NCI-H82 (cell line): ENCODE data around the gene TNPO1.
A peak's percentile ranks its signal among the peaks of the same experiment; 100 is the strongest.
"Not testable (repeated sequence)": the region's sequence is repeated elsewhere in the genome, so short reads cannot be mapped to it uniquely, and the experiment has no call there.

Experiments
- DNase-seq: peaks from one replicate; lab custom pipeline; 2025; lab: John Stamatoyannopoulos, UW

Gene TNPO1

DNA sequence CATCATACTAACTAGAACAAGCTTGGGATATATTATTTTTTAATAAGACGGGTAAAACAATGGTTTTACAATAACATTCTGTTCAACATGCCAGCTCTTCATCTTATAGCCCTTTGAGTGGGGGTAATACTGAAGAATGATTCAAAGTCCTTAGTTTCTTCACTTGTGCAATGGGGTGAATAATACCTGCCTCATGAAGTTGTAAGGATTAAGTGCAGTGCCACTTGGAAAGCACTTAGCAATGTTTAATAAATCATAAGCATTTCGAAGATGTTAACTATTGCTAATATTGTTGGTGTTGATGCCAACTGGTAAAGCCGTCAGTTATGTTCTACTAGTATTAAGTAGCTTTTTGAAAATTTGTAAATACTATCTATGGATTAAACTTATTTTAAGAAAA is 38.0 kb downstream of the TNPO1 start:
- DNase-seq, result no peak

DNA sequence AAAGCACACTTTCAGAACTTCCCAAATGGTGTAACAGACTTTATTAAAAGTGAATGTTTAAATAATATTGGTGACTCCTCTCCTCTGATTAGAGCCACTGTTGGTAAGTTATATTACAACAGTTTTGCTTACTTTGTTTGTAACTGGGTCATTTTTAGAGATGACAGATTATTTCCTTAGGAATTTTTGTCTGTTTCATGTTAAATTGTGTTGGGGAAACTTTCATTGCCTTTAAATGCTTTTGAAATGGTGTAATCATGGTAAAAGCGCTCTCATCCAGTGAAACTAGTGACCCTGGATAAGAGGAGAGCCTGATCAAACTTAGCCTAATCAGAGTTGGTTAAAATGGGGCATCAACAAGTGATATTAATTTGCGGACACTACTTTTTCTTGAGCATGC is 39.4 kb downstream of the TNPO1 start:
- no peak for DNase-seq

DNA sequence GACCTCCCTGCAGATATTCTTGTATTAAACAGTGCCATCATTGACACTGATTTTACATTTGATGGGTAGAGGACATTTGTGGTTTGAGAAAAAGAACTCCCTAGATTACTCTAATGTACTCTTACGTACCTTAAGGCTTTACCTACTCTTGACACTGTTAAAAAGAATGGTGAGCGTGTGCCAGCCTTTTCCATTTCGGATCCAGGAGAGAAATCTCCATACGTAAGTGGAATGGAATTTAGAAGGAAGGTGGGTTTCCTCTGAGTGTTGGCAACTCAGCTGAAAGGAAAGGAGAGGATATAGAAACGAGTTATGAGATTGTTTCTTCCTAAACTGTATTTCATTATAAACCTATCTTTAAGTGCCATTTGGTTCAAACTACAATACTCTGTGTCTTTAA is 40.9 kb downstream of the TNPO1 start:
- DNase-seq, result no peak

DNA sequence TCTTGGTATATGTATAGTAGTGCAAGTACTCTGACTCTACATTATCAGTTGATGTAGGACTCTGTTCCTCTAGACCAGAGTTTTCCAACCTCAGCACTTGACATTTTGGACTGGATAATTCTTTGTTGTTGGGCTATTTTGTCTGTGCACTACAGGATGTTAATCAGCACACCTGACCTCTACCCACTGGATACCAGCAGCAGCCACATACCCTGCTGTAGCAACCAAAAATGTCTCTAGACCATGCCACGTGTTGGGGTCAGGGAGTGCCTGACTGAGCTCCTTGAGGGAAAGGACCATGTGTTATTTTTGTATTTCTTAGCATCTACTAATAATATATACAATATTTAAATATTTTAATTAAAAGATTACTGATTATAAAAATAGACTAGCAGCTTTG is 42.7 kb downstream of the TNPO1 start:
- no peak for DNase-seq

DNA sequence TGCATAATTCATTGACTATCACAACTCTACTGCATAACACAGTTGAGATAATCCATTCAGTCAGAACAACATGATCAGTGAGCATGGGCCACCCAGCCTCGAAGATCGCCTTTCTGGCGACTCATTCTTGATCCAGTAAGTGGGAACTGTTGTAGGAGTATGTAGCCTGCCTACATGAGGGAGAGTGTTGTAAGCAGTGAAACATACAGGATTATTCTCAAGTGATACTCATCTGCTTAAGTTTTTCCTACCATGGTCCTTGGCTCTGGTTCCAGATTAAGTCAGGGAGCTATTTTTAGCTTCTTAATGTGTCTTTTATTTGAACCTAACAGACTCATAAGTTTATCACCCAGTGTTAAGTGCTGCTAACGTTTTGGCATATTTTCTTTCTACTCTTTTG is 44.0 kb downstream of the TNPO1 start:
- peak; percentile 28 for DNase-seq

GRCh38 chr5:72871366-72872024 is 55.0 kb downstream of the TNPO1 start:
- DNase-seq, result no peak

GRCh38 chr5:72878854-72879253 is 62.4 kb downstream of the TNPO1 start:
- DNase-seq, result no peak

DNA sequence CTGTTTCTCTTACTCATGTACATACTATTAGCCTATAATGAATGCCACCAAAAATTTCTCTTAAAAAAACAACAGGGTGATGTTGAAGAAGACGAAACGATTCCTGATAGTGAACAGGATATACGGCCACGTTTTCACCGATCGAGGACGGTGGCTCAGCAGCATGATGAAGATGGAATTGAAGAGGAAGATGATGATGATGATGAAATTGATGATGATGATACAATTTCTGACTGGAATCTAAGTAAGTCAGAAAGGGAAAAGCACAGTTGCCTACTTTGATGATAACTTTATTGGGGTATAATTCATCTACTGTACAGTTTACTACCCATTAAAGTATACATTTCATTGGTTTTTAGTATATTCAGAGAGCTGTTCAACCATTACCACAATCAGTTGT is 66.5 kb downstream of the TNPO1 start:
- no peak for DNase-seq

- no peak for DNase-seq
Observed at GRCh38 chr5:72883850-72884249, 67.4 kb downstream of the TNPO1 start.

- DNase-seq, result no peak
Observed at GRCh38 chr5:72884892-72885291, 68.4 kb downstream of the TNPO1 start.

GRCh38 chr5:72885824-72886223 is 69.4 kb downstream of the TNPO1 start:
- peak; percentile 41 for DNase-seq

GRCh38 chr5:72888595-72888994 is 72.1 kb downstream of the TNPO1 start:
- no peak for DNase-seq

DNA sequence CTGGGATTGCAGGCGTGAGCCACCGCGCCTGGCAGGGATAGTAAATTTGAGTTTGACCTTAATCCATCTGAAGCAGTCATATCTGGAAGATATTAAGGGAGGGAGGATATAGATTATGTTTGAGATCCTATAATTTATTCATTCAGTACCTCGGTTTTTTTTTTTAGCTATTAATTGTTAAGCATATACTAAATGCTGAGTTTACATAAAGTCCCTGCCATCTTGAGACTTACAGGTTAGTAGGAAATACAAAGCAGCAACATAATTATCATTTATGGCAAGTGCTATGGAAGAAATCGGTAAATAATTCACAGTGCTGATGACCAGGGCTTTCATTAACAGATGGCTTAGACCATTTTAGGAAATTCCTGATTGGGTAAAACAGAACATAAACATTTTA is 72.9 kb downstream of the TNPO1 start:
- DNase-seq, result no peak

- no peak for DNase-seq
Observed at GRCh38 chr5:72892846-72893245, 76.4 kb downstream of the TNPO1 start.

GRCh38 chr5:72895758-72896157 is 79.3 kb downstream of the TNPO1 start:
- no peak for DNase-seq

GRCh38 chr5:72906806-72907205 is 90.3 kb downstream of the TNPO1 start:
- DNase-seq, result no peak

DNA sequence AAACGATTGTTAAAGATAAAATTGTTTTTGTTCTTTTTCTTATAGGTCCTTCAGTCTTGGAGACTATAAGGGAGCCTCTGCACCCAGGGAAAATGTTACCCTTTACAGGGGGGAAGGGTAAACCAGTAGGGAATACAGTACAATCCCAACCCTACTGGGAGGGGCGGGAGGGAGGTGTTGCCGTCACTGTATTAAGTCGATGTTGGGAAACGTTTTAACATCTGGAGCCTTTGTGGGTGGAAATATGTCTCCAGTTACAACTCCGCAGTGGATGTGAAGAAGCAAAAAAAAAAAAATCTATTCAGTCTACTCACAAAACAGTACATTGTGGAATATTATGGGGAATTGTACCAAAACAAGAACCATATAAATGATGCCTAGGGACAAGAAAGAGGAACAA is 92.2 kb downstream of the TNPO1 start:
- DNase-seq, result no peak

DNA sequence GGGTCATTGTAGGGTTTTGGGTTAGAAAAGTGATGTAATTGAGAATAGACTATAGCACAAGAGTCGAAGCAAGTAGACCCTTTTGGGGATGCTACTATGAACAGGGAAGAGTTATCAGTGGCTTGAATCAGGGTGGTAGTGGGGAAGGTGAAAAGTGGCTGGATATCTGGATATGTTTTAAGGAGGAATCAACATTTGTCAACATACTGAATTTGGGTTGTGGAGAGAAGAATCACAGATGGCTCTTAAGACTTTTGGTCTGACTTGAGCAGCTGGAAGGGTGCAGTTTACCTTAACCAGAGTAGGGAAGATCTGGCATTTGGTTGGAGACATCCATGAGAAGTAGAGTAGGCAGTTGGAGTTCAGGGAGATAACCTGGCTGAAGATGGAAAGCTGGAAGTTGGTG is 100.9 kb downstream of the TNPO1 start:
- peak; percentile 20 for DNase-seq

DNA sequence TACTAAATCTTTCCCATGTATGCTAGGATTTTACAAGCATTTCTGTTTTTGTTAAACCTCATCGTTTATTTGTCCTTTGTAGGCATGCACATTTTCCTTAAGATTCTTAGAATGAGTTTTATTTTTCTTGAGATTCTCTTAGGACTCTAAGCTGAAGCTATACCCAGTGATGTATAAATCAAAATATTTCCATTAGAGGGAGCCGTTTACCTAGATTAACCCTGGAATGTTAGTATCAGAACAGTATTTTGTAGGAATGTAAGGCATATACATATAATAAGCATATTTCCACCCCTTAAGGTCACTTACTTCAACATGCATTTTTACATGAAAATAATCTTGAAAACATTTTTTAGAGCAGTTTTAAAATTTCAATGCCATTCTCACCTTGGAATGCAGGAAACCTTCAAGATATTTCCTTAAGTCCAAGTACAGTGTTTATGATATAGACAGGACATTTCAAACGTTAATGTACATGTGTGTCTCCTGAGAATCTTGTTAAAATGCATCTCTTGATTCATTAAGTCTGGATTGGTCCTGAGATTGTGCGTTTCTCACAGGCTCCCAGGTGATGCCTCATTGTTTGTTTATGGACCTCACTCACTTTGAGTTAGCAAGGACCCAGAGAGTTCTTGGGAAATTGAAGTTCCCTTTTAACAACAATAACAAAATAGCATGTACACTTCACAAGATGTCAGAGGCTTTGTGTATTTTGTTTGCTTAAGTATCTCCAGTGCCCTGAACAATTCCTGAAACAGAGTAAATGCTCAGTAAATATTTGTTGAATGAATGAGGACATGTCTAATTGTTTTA is 104.4 kb downstream of the TNPO1 start:
- peak; percentile 10 for DNase-seq

GRCh38 chr5:72921886-72922285 is 105.4 kb downstream of the TNPO1 start:
- DNase-seq, result peak; percentile 49

DNA sequence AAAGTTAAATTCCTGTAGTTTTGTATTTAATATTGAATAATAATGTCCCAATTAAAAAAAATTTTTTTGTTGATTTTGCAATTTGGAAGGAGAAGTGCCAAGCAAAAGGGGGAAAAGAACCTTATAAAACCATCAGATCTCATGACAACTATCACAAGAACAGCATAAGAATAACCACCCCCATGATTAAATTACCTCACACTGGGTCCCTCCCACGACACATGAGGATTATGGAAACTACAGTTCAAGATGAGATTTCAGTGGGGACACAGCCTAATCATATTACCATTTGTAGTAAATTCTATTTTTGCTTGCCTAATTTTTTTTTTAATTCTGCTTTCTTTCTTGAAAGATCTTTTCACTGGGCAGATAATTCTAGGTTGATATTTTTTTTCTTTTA is 106.0 kb downstream of the TNPO1 start:
- DNase-seq, result peak; percentile 51

DNA sequence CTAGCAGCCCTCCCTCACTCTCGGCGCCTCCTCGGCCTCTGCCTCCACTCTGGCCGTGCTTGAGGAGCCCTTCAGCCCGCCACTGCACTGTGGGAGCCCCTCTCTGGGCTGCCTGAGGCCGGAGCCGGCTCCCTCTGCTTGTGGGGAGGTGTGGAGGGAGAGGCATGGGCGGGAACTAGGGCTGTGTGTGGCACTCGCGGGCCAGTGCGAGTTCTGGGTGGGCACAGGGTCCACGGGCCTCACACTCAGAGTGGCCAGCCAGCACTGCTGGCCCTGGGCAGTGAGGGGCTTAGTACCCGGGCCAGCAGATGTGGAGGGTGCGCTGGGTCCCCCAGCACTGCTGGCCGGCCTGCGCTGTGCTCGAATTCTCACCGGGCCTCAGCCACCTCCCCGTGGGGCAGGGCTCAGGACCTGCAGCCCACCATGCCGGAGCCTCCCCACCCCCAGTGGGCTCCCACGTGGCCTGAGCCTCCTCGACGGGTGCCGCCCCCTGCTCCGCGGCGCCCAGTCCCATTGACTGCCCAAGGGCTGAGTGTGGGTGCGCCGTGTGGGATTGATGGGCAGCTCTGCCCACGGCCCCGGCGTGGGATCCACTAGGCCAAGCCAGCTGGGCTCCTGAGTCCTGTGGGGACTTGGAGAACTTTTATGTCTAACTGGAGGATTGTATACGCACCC is 109.0 kb downstream of the TNPO1 start:
- no peak for DNase-seq

DNA sequence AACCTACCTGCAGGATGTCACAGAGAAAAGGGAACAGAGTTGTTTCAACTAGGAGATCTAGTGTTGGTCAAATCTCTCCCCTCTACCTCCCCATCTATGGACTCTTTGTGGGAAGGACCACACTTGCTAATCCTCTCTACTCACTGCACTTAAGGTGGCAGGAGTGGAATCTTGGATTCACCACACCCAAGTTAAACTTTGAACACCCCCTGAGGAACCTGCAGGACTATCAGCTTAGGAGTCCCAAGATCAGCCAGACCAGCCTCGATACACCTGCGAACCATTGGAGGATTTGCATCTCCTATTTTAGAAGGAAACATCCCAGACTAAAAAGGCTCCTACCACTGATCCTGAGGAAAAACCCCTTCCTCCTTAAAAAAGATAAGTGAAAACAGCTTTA is 116.2 kb downstream of the TNPO1 start:
- DNase-seq, result not testable (repeated sequence)
